ENCODE measurements around the gene CSF2RB.
A peak's percentile ranks its signal among the peaks of the same experiment; 100 is the strongest.

Gene CSF2RB

GRCh38 chr22:36918586-36919284 is 5.3 kb downstream of the CSF2RB start:
- H3K36me3 Mint-ChIP-seq (ENCODE audit: low read depth), result peaks cover 88% of the 10 kb centered on the region
- intact Hi-C loops (cut with micrococcal nuclease), result no loop called here
- H3K4me1 Mint-ChIP-seq (ENCODE audit: low read depth), result peaks cover 84% of the 10 kb centered on the region
- no peak overlapping the region for H3K4me3 Mint-ChIP-seq
- no peaks in the 10 kb centered on the region for H3K27me3 Mint-ChIP-seq
- peak overlapping the region; percentile 65 for H3K27ac Mint-ChIP-seq
- no peaks in the 10 kb centered on the region for H3K9me3 Mint-ChIP-seq

GRCh38 chr22:36921309-36922104 is 8.1 kb downstream of the CSF2RB start:
- Mint-ChIP-seq H3K27ac (peak overlapping the region; percentile 90), H3K27me3 (no peaks in the 10 kb centered on the region), H3K9me3 (no peaks in the 10 kb centered on the region), H3K36me3 (ENCODE audit: low read depth) (peaks cover 98% of the 10 kb centered on the region), H3K4me1 (ENCODE audit: low read depth) (peaks cover 95% of the 10 kb centered on the region), H3K4me3 (peak overlapping the region; percentile 49)
- intact Hi-C loops (cut with micrococcal nuclease), result no loop called here

GRCh38 chr22:36922105-36922608 is 8.7 kb downstream of the CSF2RB start:
- intact Hi-C loops (cut with micrococcal nuclease), result no loop called here
- H3K4me1 Mint-ChIP-seq (ENCODE audit: low read depth), result peaks cover 90% of the 10 kb centered on the region
- H3K9me3 Mint-ChIP-seq, result no peaks in the 10 kb centered on the region
- no peaks in the 10 kb centered on the region for H3K27me3 Mint-ChIP-seq
- peak overlapping the region; percentile 8 for H3K4me3 Mint-ChIP-seq
- peaks cover 98% of the 10 kb centered on the region for H3K36me3 Mint-ChIP-seq (ENCODE audit: low read depth)
- H3K27ac Mint-ChIP-seq, result peak overlapping the region; percentile 90

- intact Hi-C loops (cut with micrococcal nuclease), result no loop called here
- H3K4me3 Mint-ChIP-seq, result no peak overlapping the region
- H3K4me1 Mint-ChIP-seq (ENCODE audit: low read depth), result peaks cover 90% of the 10 kb centered on the region
- peaks cover 98% of the 10 kb centered on the region for H3K36me3 Mint-ChIP-seq (ENCODE audit: low read depth)
- no peaks in the 10 kb centered on the region for H3K9me3 Mint-ChIP-seq
- no peaks in the 10 kb centered on the region for H3K27me3 Mint-ChIP-seq
- H3K27ac Mint-ChIP-seq, result peak overlapping the region; percentile 90
Observed at GRCh38 chr22:36922711-36923110, 9.3 kb downstream of the CSF2RB start.

- H3K4me3 Mint-ChIP-seq, result no peak overlapping the region
- H3K9me3 Mint-ChIP-seq, result no peaks in the 10 kb centered on the region
- intact Hi-C loops (cut with micrococcal nuclease), result no loop called here
- no peaks in the 10 kb centered on the region for H3K27me3 Mint-ChIP-seq
- peaks cover 86% of the 10 kb centered on the region for H3K4me1 Mint-ChIP-seq (ENCODE audit: low read depth)
- H3K36me3 Mint-ChIP-seq (ENCODE audit: low read depth), result peaks cover 98% of the 10 kb centered on the region
- H3K27ac Mint-ChIP-seq, result peak overlapping the region; percentile 90
Observed at GRCh38 chr22:36923131-36923788, 9.8 kb downstream of the CSF2RB start.

GRCh38 chr22:36924151-36924698 is 10.8 kb downstream of the CSF2RB start:
- Mint-ChIP-seq H3K36me3 (ENCODE audit: low read depth) (peaks cover 98% of the 10 kb centered on the region), H3K4me3 (no peak overlapping the region), H3K4me1 (ENCODE audit: low read depth) (peaks cover 76% of the 10 kb centered on the region), H3K27ac (peak overlapping the region; percentile 16), H3K27me3 (no peaks in the 10 kb centered on the region), H3K9me3 (no peaks in the 10 kb centered on the region)
- intact Hi-C loops (cut with micrococcal nuclease), result no loop called here

GRCh38 chr22:36925388-36926290 is 12.2 kb downstream of the CSF2RB start:
- Mint-ChIP-seq H3K9me3 (no peaks in the 10 kb centered on the region), H3K36me3 (ENCODE audit: low read depth) (peaks cover 100% of the 10 kb centered on the region), H3K27ac (peak overlapping the region; percentile 16), H3K27me3 (no peaks in the 10 kb centered on the region), H3K4me1 (ENCODE audit: low read depth) (peaks cover 66% of the 10 kb centered on the region), H3K4me3 (no peak overlapping the region)
- intact Hi-C loops (cut with micrococcal nuclease), result no loop called here

- H3K4me1 Mint-ChIP-seq (ENCODE audit: low read depth), result peaks cover 66% of the 10 kb centered on the region
- peak overlapping the region; percentile 16 for H3K27ac Mint-ChIP-seq
- H3K9me3 Mint-ChIP-seq, result no peaks in the 10 kb centered on the region
- intact Hi-C loops (cut with micrococcal nuclease), result no loop called here
- H3K36me3 Mint-ChIP-seq (ENCODE audit: low read depth), result peaks cover 100% of the 10 kb centered on the region
- no peak overlapping the region for H3K4me3 Mint-ChIP-seq
- H3K27me3 Mint-ChIP-seq, result no peaks in the 10 kb centered on the region
Observed at GRCh38 chr22:36926309-36926708, 12.9 kb downstream of the CSF2RB start.

- Mint-ChIP-seq H3K36me3 (ENCODE audit: low read depth) (peaks cover 100% of the 10 kb centered on the region), H3K9me3 (no peaks in the 10 kb centered on the region), H3K27me3 (no peaks in the 10 kb centered on the region), H3K4me1 (ENCODE audit: low read depth) (peaks cover 60% of the 10 kb centered on the region), H3K27ac (peak overlapping the region; percentile 16), H3K4me3 (no peak overlapping the region)
- intact Hi-C loops (cut with micrococcal nuclease), result no loop called here
Observed at GRCh38 chr22:36926721-36927435, 13.4 kb downstream of the CSF2RB start.

GRCh38 chr22:36927671-36928070 is 14.2 kb downstream of the CSF2RB start:
- no peaks in the 10 kb centered on the region for H3K9me3 Mint-ChIP-seq
- H3K36me3 Mint-ChIP-seq (ENCODE audit: low read depth), result peaks cover 100% of the 10 kb centered on the region
- H3K4me1 Mint-ChIP-seq (ENCODE audit: low read depth), result peaks cover 55% of the 10 kb centered on the region
- H3K4me3 Mint-ChIP-seq, result no peak overlapping the region
- intact Hi-C loops (cut with micrococcal nuclease), result no loop called here
- no peak overlapping the region for H3K27ac Mint-ChIP-seq
- no peaks in the 10 kb centered on the region for H3K27me3 Mint-ChIP-seq

- Mint-ChIP-seq H3K4me3 (no peak overlapping the region), H3K27me3 (no peaks in the 10 kb centered on the region), H3K27ac (no peak overlapping the region), H3K4me1 (ENCODE audit: low read depth) (peaks cover 55% of the 10 kb centered on the region), H3K36me3 (ENCODE audit: low read depth) (peaks cover 100% of the 10 kb centered on the region), H3K9me3 (no peaks in the 10 kb centered on the region)
- intact Hi-C loops (cut with micrococcal nuclease), result no loop called here
Observed at GRCh38 chr22:36928196-36928595, 14.8 kb downstream of the CSF2RB start.

GRCh38 chr22:36928786-36929535 is 15.5 kb downstream of the CSF2RB start:
- peaks cover 100% of the 10 kb centered on the region for H3K36me3 Mint-ChIP-seq (ENCODE audit: low read depth)
- H3K4me1 Mint-ChIP-seq (ENCODE audit: low read depth), result peaks cover 51% of the 10 kb centered on the region
- no peak overlapping the region for H3K27ac Mint-ChIP-seq
- no peaks in the 10 kb centered on the region for H3K9me3 Mint-ChIP-seq
- H3K4me3 Mint-ChIP-seq, result no peak overlapping the region
- intact Hi-C loops (cut with micrococcal nuclease), result no loop called here
- no peaks in the 10 kb centered on the region for H3K27me3 Mint-ChIP-seq

Data from dendritic cell treated with granulocyte-macrophage colony-stimulating factor and Interleukin-4, amounts not matched to agents 40 ng/mL and 50 ng/mL, for 4 days (primary cell).